ENCODE results near the gene TRIM2. TPM values are rescaled to one million over a fixed set of nuclear protein-coding genes. Genes with fewer than 3 reads are reported as not detected.
A peak's percentile ranks its signal among the peaks of the same experiment; 100 is the strongest.

TRIM2 gene
- total and polyA plus RNA-seq, 2 of the 8 experiments (the other 6 are each of a cell fraction or from before 2014, with no cell fraction given): 34.0 to 59.8 TPM

DNA sequence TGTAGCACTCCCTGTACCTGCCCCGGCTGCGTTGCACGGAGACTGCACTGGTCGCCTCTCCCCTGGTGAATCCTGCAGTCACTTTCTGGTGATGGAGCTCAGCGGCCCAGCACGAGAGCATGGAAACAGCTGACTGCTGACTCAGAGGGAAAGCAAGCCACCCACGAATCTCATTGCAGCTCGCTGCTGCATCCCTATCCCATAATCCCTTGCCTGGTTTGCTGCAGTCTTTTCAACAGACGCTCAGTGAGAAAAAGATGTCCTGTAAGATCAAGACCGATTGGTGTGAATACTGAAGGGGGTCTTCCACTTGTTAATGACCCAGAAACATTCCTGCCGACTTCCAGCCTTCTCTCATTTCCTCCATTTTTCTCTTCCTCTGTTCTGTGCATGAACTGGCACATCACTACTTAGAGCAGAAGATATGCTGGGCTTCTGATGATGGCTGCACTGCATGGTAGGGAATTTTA is 52.9 kb downstream of the TRIM2 start (continued):
- TF ChIP-seq KDM5A (IDR thresholded peaks at IDR 0.05; ENCODE audit: low read length) (no peak), TCF12 (IDR thresholded peaks at IDR 0.05; ENCODE audit: low read depth, low read length) (no peak), GTF2F1 (IDR thresholded peaks at IDR 0.05; ENCODE audit: borderline replicate concordance, low read depth, low read length) (no peak), RBBP5 (IDR thresholded peaks at IDR 0.05; ENCODE audit: borderline replicate concordance, low read depth, low read length) (no peak), ZNF274 (IDR thresholded peaks at IDR 0.05; ENCODE audit: borderline replicate concordance, extremely low read depth, low read length) (no peak), POLR2A (IDR thresholded peaks at IDR 0.05; ENCODE audit: control extremely low read depth in 1 of 2, low read depth in 2 of 2, low read length in 2 of 2) (peak in 1 of 2 experiments; percentile 79; a peak in 2 of 3 replicates), SAP30 (IDR thresholded peaks at IDR 0.05; ENCODE audit: insufficient read depth, insufficient replicate concordance, low read length) (no peak), TBP (IDR thresholded peaks at IDR 0.05; ENCODE audit: low read depth, low read length) (no peak; the same call in 1 of the 2 replicates), MAFK (IDR thresholded peaks at IDR 0.05; ENCODE audit: low read depth, low read length) (peak; percentile 70; the same call in 1 of the 2 replicates), RAD21 (IDR thresholded peaks at IDR 0.05 in 1 of 2, conservative IDR thresholded peaks at IDR 0.05 in 1 of 2; ENCODE audit: low read depth in 2 of 2, low read length in 2 of 2) (0 out of 4 replicates have a peak, but pooled peaks have one; percentile 3 to 4), EGR1 (IDR thresholded peaks at IDR 0.05; ENCODE audit: borderline replicate concordance, low read depth, low read length) (no peak), SP2 (IDR thresholded peaks at IDR 0.05; ENCODE audit: low read length) (no peak), KDM4A (IDR thresholded peaks at IDR 0.05; ENCODE audit: low read depth, low read length, severe bottlenecking) (no peak), CHD1 (IDR thresholded peaks at IDR 0.05; ENCODE audit: low read depth, low read length) (no peak), SIRT6 (IDR thresholded peaks at IDR 0.05; ENCODE audit: low read length) (no peak), CREB1 (IDR thresholded peaks at IDR 0.05) (no peak), HDAC2 (IDR thresholded peaks at IDR 0.05; ENCODE audit: borderline replicate concordance in 1 of 2, low read depth in 2 of 2, low read length in 2 of 2) (no peak)
- TF ChIP-seq, protein P1, sequence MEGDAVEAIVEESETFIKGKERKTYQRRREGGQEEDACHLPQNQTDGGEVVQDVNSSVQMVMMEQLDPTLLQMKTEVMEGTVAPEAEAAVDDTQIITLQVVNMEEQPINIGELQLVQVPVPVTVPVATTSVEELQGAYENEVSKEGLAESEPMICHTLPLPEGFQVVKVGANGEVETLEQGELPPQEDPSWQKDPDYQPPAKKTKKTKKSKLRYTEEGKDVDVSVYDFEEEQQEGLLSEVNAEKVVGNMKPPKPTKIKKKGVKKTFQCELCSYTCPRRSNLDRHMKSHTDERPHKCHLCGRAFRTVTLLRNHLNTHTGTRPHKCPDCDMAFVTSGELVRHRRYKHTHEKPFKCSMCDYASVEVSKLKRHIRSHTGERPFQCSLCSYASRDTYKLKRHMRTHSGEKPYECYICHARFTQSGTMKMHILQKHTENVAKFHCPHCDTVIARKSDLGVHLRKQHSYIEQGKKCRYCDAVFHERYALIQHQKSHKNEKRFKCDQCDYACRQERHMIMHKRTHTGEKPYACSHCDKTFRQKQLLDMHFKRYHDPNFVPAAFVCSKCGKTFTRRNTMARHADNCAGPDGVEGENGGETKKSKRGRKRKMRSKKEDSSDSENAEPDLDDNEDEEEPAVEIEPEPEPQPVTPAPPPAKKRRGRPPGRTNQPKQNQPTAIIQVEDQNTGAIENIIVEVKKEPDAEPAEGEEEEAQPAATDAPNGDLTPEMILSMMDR (IDR thresholded peaks at IDR 0.05; ENCODE audit: control extremely low read depth in 1 of 3, insufficient read depth in 1 of 3, low read depth in 1 of 3, low read length in 3 of 3): no peak
